ENCODE measurements around the gene CLEC17A. TPM values are rescaled to one million over a fixed set of nuclear protein-coding genes. Genes with fewer than 3 reads are reported as not detected.
A peak's percentile ranks its signal among the peaks of the same experiment; 100 is the strongest.
"Not testable (repeated sequence)": the region's sequence is repeated elsewhere in the genome, so short reads cannot be mapped to it uniquely, and the experiment has no call there.

Gene CLEC17A
- polyA plus RNA-seq, 1 donor from 2014 or later, result 27.0 TPM

- H3K4me3 Mint-ChIP-seq, result peak overlapping the region; percentile 67 to 98 (median 86)
- not testable (repeated sequence) for H3K9me3 Mint-ChIP-seq, H3K27me3 Mint-ChIP-seq, H3K36me3 Mint-ChIP-seq, H3K27ac Mint-ChIP-seq
- H3K4me1 Mint-ChIP-seq, result peaks cover 11 to 34% (median 33%) of the 10 kb centered on the region in 3 donors
These were observed 2.3 kb downstream of the CLEC17A start for GRCh38 chr19:14585187-14585586.

GRCh38 chr19:14589433-14589832 lies 6.5 kb downstream of the CLEC17A start:
- H3K36me3 Mint-ChIP-seq, result peaks cover 14% of the 10 kb centered on the region
- H3K4me3 Mint-ChIP-seq, H3K27ac Mint-ChIP-seq, H3K9me3 Mint-ChIP-seq, H3K27me3 Mint-ChIP-seq: not testable (repeated sequence)
- H3K4me1 Mint-ChIP-seq, result peaks cover 14 to 32% (median 28%) of the 10 kb centered on the region in 3 donors

- H3K4me3 Mint-ChIP-seq, result peak overlapping the region in 1 of 4 donors; percentile 56
- peak overlapping the region in 1 of 3 donors; percentile 28 for H3K27ac Mint-ChIP-seq
These were observed 12.7 kb downstream of the CLEC17A start for GRCh38 chr19:14595558-14595957.

GRCh38 chr19:14599548-14600147 lies 16.8 kb downstream of the CLEC17A start:
- no peak overlapping the region for H3K27ac Mint-ChIP-seq
- H3K36me3 Mint-ChIP-seq, result peaks cover 25% of the 10 kb centered on the region
- peaks cover 0 to 8% (median 0%) of the 10 kb centered on the region in 3 donors for H3K9me3 Mint-ChIP-seq
- peaks cover 24 to 28% (median 24%) of the 10 kb centered on the region in 3 donors for H3K4me1 Mint-ChIP-seq
- no peak overlapping the region for H3K4me3 Mint-ChIP-seq
- H3K27me3 Mint-ChIP-seq, result no peaks in the 10 kb centered on the region

More at GRCh38 chr19:14595558-14595957, 12.7 kb downstream of the CLEC17A start:
- Mint-ChIP-seq H3K27me3 (no peaks in the 10 kb centered on the region), H3K36me3 (peaks cover 29% of the 10 kb centered on the region), H3K4me1 (peaks cover 17 to 27% (median 22%) of the 10 kb centered on the region in 3 donors), H3K9me3 (peaks cover 0 to 8% (median 0%) of the 10 kb centered on the region in 3 donors)

GRCh38 chr19:14603990-14604387 lies 21.1 kb downstream of the CLEC17A start:
- Mint-ChIP-seq H3K4me1 (peaks cover 28 to 39% (median 32%) of the 10 kb centered on the region in 3 donors), H3K27ac (peak overlapping the region; percentile 89 to 98 (median 97)), H3K4me3 (peak overlapping the region; percentile 57 to 89 (median 82)), H3K36me3 (peaks cover 16% of the 10 kb centered on the region), H3K27me3 (no peaks in the 10 kb centered on the region), H3K9me3 (no peaks in the 10 kb centered on the region)

- Mint-ChIP-seq H3K36me3 (peaks cover 10% of the 10 kb centered on the region), H3K4me1 (peaks cover 31 to 39% (median 33%) of the 10 kb centered on the region in 3 donors), H3K27ac (no peak overlapping the region), H3K27me3 (no peaks in the 10 kb centered on the region), H3K9me3 (no peaks in the 10 kb centered on the region), H3K4me3 (no peak overlapping the region)
These were observed 23.7 kb downstream of the CLEC17A start for GRCh38 chr19:14606627-14607026.

GRCh38 chr19:14611051-14611450 lies 28.2 kb downstream of the CLEC17A start:
- Mint-ChIP-seq H3K36me3 (peaks cover 10% of the 10 kb centered on the region), H3K27ac (no peak overlapping the region)

GRCh38 chr19:14612242-14612641 lies 29.4 kb downstream of the CLEC17A start:
- not testable (repeated sequence) for H3K4me3 Mint-ChIP-seq, H3K27me3 Mint-ChIP-seq, H3K9me3 Mint-ChIP-seq
- Mint-ChIP-seq H3K27ac (peak overlapping the region in 1 of 3 donors; percentile 84), H3K4me1 (peaks cover 14 to 25% (median 20%) of the 10 kb centered on the region in 3 donors), H3K36me3 (peaks cover 14% of the 10 kb centered on the region)

More at GRCh38 chr19:14611051-14611450, 28.2 kb downstream of the CLEC17A start:
- no peaks in the 10 kb centered on the region for H3K9me3 Mint-ChIP-seq
- peaks cover 14 to 22% (median 21%) of the 10 kb centered on the region in 3 donors for H3K4me1 Mint-ChIP-seq
- peak overlapping the region in 1 of 4 donors; percentile 45 for H3K4me3 Mint-ChIP-seq
- no peaks in the 10 kb centered on the region for H3K27me3 Mint-ChIP-seq

GRCh38 chr19:14612657-14613056 lies 29.8 kb downstream of the CLEC17A start:
- peaks cover 14% of the 10 kb centered on the region for H3K36me3 Mint-ChIP-seq
- peaks cover 14 to 25% (median 20%) of the 10 kb centered on the region in 3 donors for H3K4me1 Mint-ChIP-seq
- no peaks in the 10 kb centered on the region for H3K27me3 Mint-ChIP-seq
- peak overlapping the region; percentile 84 to 99 (median 98) for H3K27ac Mint-ChIP-seq
- peaks cover 0 to 1% (median 0%) of the 10 kb centered on the region in 3 donors for H3K9me3 Mint-ChIP-seq
- H3K4me3 Mint-ChIP-seq, result peak overlapping the region in 2 of 4 donors; percentile 51 to 54

- H3K36me3 Mint-ChIP-seq, result peaks cover 12% of the 10 kb centered on the region
- H3K27ac Mint-ChIP-seq, result peak overlapping the region; percentile 84 to 99 (median 98)
- H3K4me1 Mint-ChIP-seq, result peaks cover 14 to 23% (median 16%) of the 10 kb centered on the region in 3 donors
- H3K9me3 Mint-ChIP-seq, H3K27me3 Mint-ChIP-seq: not testable (repeated sequence)
- H3K4me3 Mint-ChIP-seq, result peak overlapping the region; percentile 21 to 79 (median 62)
These were observed 30.7 kb downstream of the CLEC17A start for GRCh38 chr19:14613399-14614098.

GRCh38 chr19:14614099-14614412 lies 31.2 kb downstream of the CLEC17A start:
- H3K4me3 Mint-ChIP-seq, result peak overlapping the region; percentile 21 to 79 (median 62)
- H3K36me3 Mint-ChIP-seq, result peaks cover 12% of the 10 kb centered on the region
- no peaks in the 10 kb centered on the region for H3K27me3 Mint-ChIP-seq
- peak overlapping the region; percentile 84 to 99 (median 98) for H3K27ac Mint-ChIP-seq
- peaks cover 14 to 23% (median 16%) of the 10 kb centered on the region in 3 donors for H3K4me1 Mint-ChIP-seq
- H3K9me3 Mint-ChIP-seq, result peaks cover 0 to 1% (median 0%) of the 10 kb centered on the region in 3 donors

- no peaks in the 10 kb centered on the region for H3K27me3 Mint-ChIP-seq
- peaks cover 0 to 9% (median 1%) of the 10 kb centered on the region in 3 donors for H3K9me3 Mint-ChIP-seq
- H3K27ac Mint-ChIP-seq, result peak overlapping the region in 2 of 3 donors; percentile 15 to 71
- H3K36me3 Mint-ChIP-seq, result peaks cover 10% of the 10 kb centered on the region
- peaks cover 14 to 20% (median 16%) of the 10 kb centered on the region in 3 donors for H3K4me1 Mint-ChIP-seq
- no peak overlapping the region for H3K4me3 Mint-ChIP-seq
These were observed 32.7 kb downstream of the CLEC17A start for GRCh38 chr19:14615623-14616022.

GRCh38 chr19:14616407-14616806 lies 33.5 kb downstream of the CLEC17A start:
- H3K27me3 Mint-ChIP-seq, result no peaks in the 10 kb centered on the region
- H3K4me3 Mint-ChIP-seq, result peak overlapping the region in 1 of 4 donors; percentile 78
- H3K4me1 Mint-ChIP-seq, result peaks cover 11 to 18% (median 11%) of the 10 kb centered on the region in 3 donors
- peaks cover 7% of the 10 kb centered on the region for H3K36me3 Mint-ChIP-seq
- peaks cover 0 to 9% (median 1%) of the 10 kb centered on the region in 3 donors for H3K9me3 Mint-ChIP-seq
- peak overlapping the region in 2 of 3 donors; percentile 71 to 94 for H3K27ac Mint-ChIP-seq

- no peaks in the 10 kb centered on the region for H3K27me3 Mint-ChIP-seq
- no peak overlapping the region for H3K4me3 Mint-ChIP-seq
These were observed 36.5 kb downstream of the CLEC17A start for GRCh38 chr19:14619404-14619803.

GRCh38 chr19:14624491-14624890 lies 41.6 kb downstream of the CLEC17A start:
- H3K27ac Mint-ChIP-seq, H3K4me3 Mint-ChIP-seq, H3K36me3 Mint-ChIP-seq, H3K9me3 Mint-ChIP-seq, H3K27me3 Mint-ChIP-seq, H3K4me1 Mint-ChIP-seq: not testable (repeated sequence)

More at GRCh38 chr19:14619404-14619803, 36.5 kb downstream of the CLEC17A start:
- peaks cover 0 to 9% (median 1%) of the 10 kb centered on the region in 3 donors for H3K9me3 Mint-ChIP-seq
- H3K4me1 Mint-ChIP-seq, result peaks cover under 1 to 5% (median under 1%) of the 10 kb centered on the region in 3 donors
- no peak overlapping the region for H3K27ac Mint-ChIP-seq
- peaks cover 8% of the 10 kb centered on the region for H3K36me3 Mint-ChIP-seq
